Adipocyte (in vitro differentiated cells): ENCODE data around the gene ADCY3.
A peak's percentile ranks its signal among the peaks of the same experiment; 100 is the strongest.

Experiments used
- DNase-seq: peaks from one replicate; pipeline ENCODE4 v3.0.0-alpha.2; 2015; ENCODE audit warnings: low read depth
- H3K27me3 ChIP-seq: replicated peaks from 2 replicates; pipeline ENCODE4 v1.7.0; 2013; ENCODE audit warnings: mild to moderate bottlenecking, low read length, moderate library complexity; ENCODE audit not compliant: control insufficient read depth, insufficient read depth
- H3K36me3 ChIP-seq: 2 replicates; pipeline ENCODE4 v1.7.0; 2013; ENCODE audit warnings: low read length, mild to moderate bottlenecking, moderate library complexity; ENCODE audit not compliant: control insufficient read depth, insufficient read depth, severe bottlenecking
- H3K4me1 ChIP-seq: 2 replicates; pipeline ENCODE4 v1.7.0; 2013; ENCODE audit warnings: mild to moderate bottlenecking, low read length, moderate library complexity; ENCODE audit not compliant: control insufficient read depth, insufficient read depth
- H3K4me3 ChIP-seq: 2 replicates; pipeline ENCODE4 v1.7.0; 2013; ENCODE audit warnings: mild to moderate bottlenecking, low read length, moderate library complexity
- H3K9ac ChIP-seq: 2 replicates; pipeline ENCODE4 v1.7.0; 2013; ENCODE audit warnings: mild to moderate bottlenecking, low read length, moderate library complexity
- H3K9me3 ChIP-seq: 2 replicates; pipeline ENCODE4 v1.7.0; 2013; ENCODE audit warnings: mild to moderate bottlenecking, low read length, moderate library complexity; ENCODE audit not compliant: control insufficient read depth

The ADCY3 gene

GRCh38 chr2:24858996-24859395 is 61.0 kb downstream of the ADCY3 start:
- Histone ChIP-seq H3K4me1 (peaks cover 59% of the 10 kb centered on the region), H3K9ac (no peak overlapping the region), H3K27me3 (no peaks in the 10 kb centered on the region), H3K36me3 (no peaks in the 10 kb centered on the region), H3K9me3 (no peaks in the 10 kb centered on the region), H3K4me3 (no peak overlapping the region)
- no peak for DNase-seq

- H3K4me3 ChIP-seq: no peak overlapping the region
- H3K9ac ChIP-seq: no peak overlapping the region
- H3K9me3 ChIP-seq: no peaks in the 10 kb centered on the region
- H3K27me3 ChIP-seq: no peaks in the 10 kb centered on the region
- H3K4me1 ChIP-seq: peaks cover 52% of the 10 kb centered on the region
- DNase-seq: no peak
- H3K36me3 ChIP-seq: no peaks in the 10 kb centered on the region
These were observed 62.3 kb downstream of the ADCY3 start for GRCh38 chr2:24857746-24858145.

- DNase-seq: peak; percentile 53
- H3K9me3 ChIP-seq: no peaks in the 10 kb centered on the region
- H3K27me3 ChIP-seq: no peaks in the 10 kb centered on the region
- H3K4me3 ChIP-seq: no peak overlapping the region
- peaks cover 49% of the 10 kb centered on the region for H3K4me1 ChIP-seq
- H3K9ac ChIP-seq: peak overlapping the region; percentile 82
- no peaks in the 10 kb centered on the region for H3K36me3 ChIP-seq
These were observed 63.2 kb downstream of the ADCY3 start for GRCh38 chr2:24856791-24857211.

- no peaks in the 10 kb centered on the region for H3K36me3 ChIP-seq
- H3K9me3 ChIP-seq: no peaks in the 10 kb centered on the region
- H3K4me3 ChIP-seq: peak overlapping the region; percentile 4
- H3K4me1 ChIP-seq: peaks cover 44% of the 10 kb centered on the region
- no peaks in the 10 kb centered on the region for H3K27me3 ChIP-seq
- peak overlapping the region; percentile 82 for H3K9ac ChIP-seq
- peak; percentile 72 for DNase-seq
These were observed 64.3 kb downstream of the ADCY3 start for GRCh38 chr2:24855726-24856125.

GRCh38 chr2:24855022-24855622 is 64.9 kb downstream of the ADCY3 start:
- Histone ChIP-seq H3K4me3 (no peak overlapping the region), H3K4me1 (peaks cover 44% of the 10 kb centered on the region), H3K36me3 (no peaks in the 10 kb centered on the region), H3K27me3 (no peaks in the 10 kb centered on the region), H3K9ac (peak overlapping the region; percentile 82), H3K9me3 (no peaks in the 10 kb centered on the region)
- peak; percentile 50 for DNase-seq

GRCh38 chr2:24853996-24854395 is 66.0 kb downstream of the ADCY3 start:
- DNase-seq: no peak
- no peaks in the 10 kb centered on the region for H3K9me3 ChIP-seq
- H3K4me1 ChIP-seq: peaks cover 44% of the 10 kb centered on the region
- no peak overlapping the region for H3K4me3 ChIP-seq
- no peaks in the 10 kb centered on the region for H3K27me3 ChIP-seq
- no peaks in the 10 kb centered on the region for H3K36me3 ChIP-seq
- H3K9ac ChIP-seq: peak overlapping the region; percentile 82

GRCh38 chr2:24853046-24853445 is 67.0 kb downstream of the ADCY3 start:
- DNase-seq: no peak
- Histone ChIP-seq H3K27me3 (no peaks in the 10 kb centered on the region), H3K36me3 (no peaks in the 10 kb centered on the region), H3K9ac (no peak overlapping the region), H3K4me1 (peaks cover 44% of the 10 kb centered on the region), H3K9me3 (no peaks in the 10 kb centered on the region), H3K4me3 (no peak overlapping the region)

- H3K4me3 ChIP-seq: no peak overlapping the region
- H3K4me1 ChIP-seq: peaks cover 41% of the 10 kb centered on the region
- H3K9me3 ChIP-seq: no peaks in the 10 kb centered on the region
- H3K9ac ChIP-seq: no peak overlapping the region
- DNase-seq: no peak
- H3K27me3 ChIP-seq: no peaks in the 10 kb centered on the region
- no peaks in the 10 kb centered on the region for H3K36me3 ChIP-seq
These were observed 67.5 kb downstream of the ADCY3 start for GRCh38 chr2:24852431-24853020.

- Histone ChIP-seq H3K4me1 (peaks cover 36% of the 10 kb centered on the region), H3K36me3 (no peaks in the 10 kb centered on the region), H3K9ac (no peak overlapping the region), H3K9me3 (no peaks in the 10 kb centered on the region), H3K27me3 (no peaks in the 10 kb centered on the region), H3K4me3 (no peak overlapping the region)
- DNase-seq: no peak
These were observed 68.0 kb downstream of the ADCY3 start for GRCh38 chr2:24852026-24852425.

GRCh38 chr2:24850944-24851343 is 69.1 kb downstream of the ADCY3 start:
- no peaks in the 10 kb centered on the region for H3K9me3 ChIP-seq
- no peak overlapping the region for H3K9ac ChIP-seq
- H3K27me3 ChIP-seq: no peaks in the 10 kb centered on the region
- H3K4me3 ChIP-seq: no peak overlapping the region
- no peaks in the 10 kb centered on the region for H3K36me3 ChIP-seq
- H3K4me1 ChIP-seq: peaks cover 26% of the 10 kb centered on the region
- DNase-seq: no peak

GRCh38 chr2:24845691-24846090 is 74.3 kb downstream of the ADCY3 start:
- no peaks in the 10 kb centered on the region for H3K27me3 ChIP-seq
- H3K4me3 ChIP-seq: no peak overlapping the region
- no peak for DNase-seq
- H3K9me3 ChIP-seq: no peaks in the 10 kb centered on the region
- H3K36me3 ChIP-seq: peaks cover 21% of the 10 kb centered on the region
- no peaks in the 10 kb centered on the region for H3K4me1 ChIP-seq
- no peak overlapping the region for H3K9ac ChIP-seq
